Measurements from ENCODE around the gene HNRNPH3. TPM values are rescaled to one million over a fixed set of nuclear protein-coding genes. Genes with fewer than 3 reads are reported as not detected.

Gene HNRNPH3
- total RNA-seq, 1 experiment from 2014 or later = 20.2 TPM

- DNase-seq (ENCODE audit: low read depth) = peak; percentile 72
Measured at GRCh38 chr10:68332259-68333057, 594 bp downstream of the HNRNPH3 start, which contains the start of gene PBLD. Gene PBLD (minus strand): TSS chr10:68332928. CDS start chr10:68306844, 26,084 bp downstream.

GRCh38 chr10:68333058-68333395 is 1.2 kb downstream of the HNRNPH3 start:
- DNase-seq (ENCODE audit: low read depth) = no peak

GRCh38 chr10:68333440-68334431 is 1.9 kb downstream of the HNRNPH3 start:
- no peak for DNase-seq (ENCODE audit: low read depth)

GRCh38 chr10:68334672-68335467 is 3.0 kb downstream of the HNRNPH3 start:
- no peak for DNase-seq (ENCODE audit: low read depth)

GRCh38 chr10:68336754-68337351 is 5.0 kb downstream of the HNRNPH3 start:
- DNase-seq (ENCODE audit: low read depth) = no peak

- DNase-seq (ENCODE audit: low read depth) = no peak
Measured at GRCh38 chr10:68340358-68341080, 8.7 kb downstream of the HNRNPH3 start.

- DNase-seq (ENCODE audit: low read depth) = no peak
Measured at GRCh38 chr10:68342909-68343516, 11.1 kb downstream of the HNRNPH3 start.

GRCh38 chr10:68345621-68346020 is 13.8 kb downstream of the HNRNPH3 start:
- no peak for DNase-seq (ENCODE audit: low read depth)

GRCh38 chr10:68346774-68347173 is 14.9 kb downstream of the HNRNPH3 start:
- DNase-seq (ENCODE audit: low read depth) = no peak

GRCh38 chr10:68348265-68348741 is 16.4 kb downstream of the HNRNPH3 start:
- DNase-seq (ENCODE audit: low read depth) = peak; percentile 50

GRCh38 chr10:68353537-68353936 is 21.7 kb downstream of the HNRNPH3 start:
- no peak for DNase-seq (ENCODE audit: low read depth)

GRCh38 chr10:68359189-68359588 is 27.3 kb downstream of the HNRNPH3 start:
- no peak for DNase-seq (ENCODE audit: low read depth)

GRCh38 chr10:68362590-68362989 is 30.7 kb downstream of the HNRNPH3 start:
- DNase-seq (ENCODE audit: low read depth) = no peak

GRCh38 chr10:68364101-68364886 is 32.4 kb downstream of the HNRNPH3 start:
- no peak for DNase-seq (ENCODE audit: low read depth)

GRCh38 chr10:68365611-68366010 is 33.7 kb downstream of the HNRNPH3 start:
- no peak for DNase-seq (ENCODE audit: low read depth)

GRCh38 chr10:68366600-68366999 is 34.7 kb downstream of the HNRNPH3 start:
- no peak for DNase-seq (ENCODE audit: low read depth)

- no peak for DNase-seq (ENCODE audit: low read depth)
Measured at GRCh38 chr10:68367121-68367520, 35.3 kb downstream of the HNRNPH3 start.

GRCh38 chr10:68371604-68372003 is 39.7 kb downstream of the HNRNPH3 start:
- no peak for DNase-seq (ENCODE audit: low read depth)

- no peak for DNase-seq (ENCODE audit: low read depth)
Measured at GRCh38 chr10:68385740-68386139, 53.9 kb downstream of the HNRNPH3 start.

Data from RPMI7951 (cell line).